HL-60/S4 treated with phorbol 12-myristate 13-acetate at 8.2 ng/mL for 4 days and 3 days (cell line): Measurements from ENCODE around the gene SLC26A1.
"Not testable (repeated sequence)": the region's sequence is repeated elsewhere in the genome, so short reads cannot be mapped to it uniquely, and the experiment has no call there.

Experiments used
- in situ Hi-C: fragments of 300-500 bp; cut with MboI; formaldehyde crosslinking; loops from 2 replicates; pipeline ENCODE4 v1.15.0; 2022; ENCODE audit warnings: low sequenced_read_pairs

The SLC26A1 gene

GRCh38 chr4:955931-956381 lies 37.2 kb downstream of the SLC26A1 start:
- in situ Hi-C loops: no loop called here

GRCh38 chr4:955161-955921 lies 37.9 kb downstream of the SLC26A1 start:
- in situ Hi-C loops: no loop called here

GRCh38 chr4:954211-955020 lies 38.8 kb downstream of the SLC26A1 start:
- in situ Hi-C loops: no loop called here

- in situ Hi-C loops: no loop called here
Measured at GRCh38 chr4:953574-953915, 39.7 kb downstream of the SLC26A1 start.

GRCh38 chr4:952881-953573 lies 40.2 kb downstream of the SLC26A1 start:
- in situ Hi-C loops: no loop called here

GRCh38 chr4:951594-952468 lies 41.4 kb downstream of the SLC26A1 start:
- in situ Hi-C loops: no loop called here

GRCh38 chr4:951186-951585 lies 42.0 kb downstream of the SLC26A1 start:
- in situ Hi-C loops: no loop called here

GRCh38 chr4:950136-951020 lies 42.8 kb downstream of the SLC26A1 start:
- in situ Hi-C loops: no loop called here

GRCh38 chr4:949656-950055 lies 43.5 kb downstream of the SLC26A1 start:
- in situ Hi-C loops: no loop called here

GRCh38 chr4:948936-949300 lies 44.3 kb downstream of the SLC26A1 start:
- in situ Hi-C loops: no loop called here

- in situ Hi-C loops: no loop called here
Measured at GRCh38 chr4:948101-948935, 44.9 kb downstream of the SLC26A1 start.

- in situ Hi-C loops: no loop called here
Measured at GRCh38 chr4:947491-947971, 45.7 kb downstream of the SLC26A1 start.

- in situ Hi-C loops: no loop called here
Measured at GRCh38 chr4:946517-947471, 46.4 kb downstream of the SLC26A1 start.

GRCh38 chr4:946103-946450 lies 47.1 kb downstream of the SLC26A1 start:
- in situ Hi-C loops: no loop called here

- in situ Hi-C loops: no loop called here
Measured at GRCh38 chr4:945274-946102, 47.7 kb downstream of the SLC26A1 start.

GRCh38 chr4:939508-939907 lies 53.7 kb downstream of the SLC26A1 start:
- in situ Hi-C loops: not testable (repeated sequence)
